ENCODE data around the gene COL5A2. TPM values are rescaled to one million over a fixed set of nuclear protein-coding genes. Genes with fewer than 3 reads are reported as not detected.

Gene COL5A2
- total RNA-seq, 3 donors from 2014 or later: 4.5 to 58.5 (median 31.8) TPM

- no peaks in the 10 kb centered on the region for H3K36me3 ChIP-seq (ENCODE audit: low read depth)
- no peak for TF ChIP-seq CTCF (IDR thresholded peaks at IDR 0.05)
- H3K4me3 ChIP-seq: no peak overlapping the region
- DNase-seq: no peak
- intact Hi-C loops (cut with DNase I, micrococcal nuclease): no loop called here
- H3K4me1 ChIP-seq (ENCODE audit: low read depth): no peaks in the 10 kb centered on the region
- H3K9me3 ChIP-seq: no peaks in the 10 kb centered on the region
- ATAC-seq: no peak
Observed at GRCh38 chr2:189116087-189116486, 63.5 kb downstream of the COL5A2 start.

- no peaks in the 10 kb centered on the region for H3K4me1 ChIP-seq (ENCODE audit: low read depth)
- intact Hi-C loops (cut with DNase I, micrococcal nuclease): no loop called here
Observed at GRCh38 chr2:189115126-189115525, 64.4 kb downstream of the COL5A2 start.

GRCh38 chr2:189113963-189114362, 65.6 kb downstream of the COL5A2 start:
- DNase-seq (no peak), ATAC-seq (no peak)
- no peaks in the 10 kb centered on the region for H3K36me3 ChIP-seq (ENCODE audit: low read depth)
- no peaks in the 10 kb centered on the region for H3K9me3 ChIP-seq
- H3K4me3 ChIP-seq: no peak overlapping the region
- H3K4me1 ChIP-seq (ENCODE audit: low read depth): no peaks in the 10 kb centered on the region
- intact Hi-C loops (cut with DNase I, micrococcal nuclease): no loop called here
- no peak for TF ChIP-seq CTCF (IDR thresholded peaks at IDR 0.05)

More at GRCh38 chr2:189115126-189115525, 64.4 kb downstream of the COL5A2 start:
- Histone ChIP-seq H3K9me3 (no peaks in the 10 kb centered on the region), H3K36me3 (ENCODE audit: low read depth) (no peaks in the 10 kb centered on the region), H3K4me3 (no peak overlapping the region)
- no peak for ATAC-seq
- TF ChIP-seq CTCF (IDR thresholded peaks at IDR 0.05): no peak
- DNase-seq: no peak

DNA sequence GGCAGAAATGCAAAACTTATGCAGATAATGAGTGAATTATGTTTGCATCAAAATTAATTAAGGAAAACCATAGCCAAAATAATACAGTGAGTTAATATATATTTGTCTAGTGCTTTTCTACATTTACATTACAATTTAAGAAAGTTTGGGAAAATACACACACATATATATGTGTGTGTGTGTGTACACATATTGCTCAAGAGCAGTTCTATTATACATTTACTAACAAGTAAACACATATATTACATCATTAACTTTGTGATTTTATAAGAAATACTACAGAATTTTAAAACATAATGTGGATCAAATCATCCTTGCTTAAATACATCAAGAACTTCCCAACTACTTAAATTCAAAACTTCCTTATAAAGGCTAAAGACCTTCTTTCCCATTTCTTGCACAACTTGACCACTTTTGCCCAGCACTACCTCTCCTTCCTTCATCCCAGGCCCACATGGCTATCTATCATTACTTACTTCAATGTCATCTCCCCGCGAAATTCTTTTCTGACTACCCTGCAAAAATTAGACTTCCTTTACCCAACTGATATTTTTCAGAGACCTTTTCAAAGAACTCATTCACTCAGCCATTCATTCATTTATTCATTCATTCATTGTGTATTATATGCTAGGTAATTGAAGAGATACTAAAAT, 68.4 kb downstream of the COL5A2 start:
- TF ChIP-seq CTCF (IDR thresholded peaks at IDR 0.05): no peak
- intact Hi-C loops (cut with DNase I, micrococcal nuclease): no loop called here
- ATAC-seq: no peak
- Histone ChIP-seq H3K4me3 (no peak overlapping the region), H3K36me3 (ENCODE audit: low read depth) (no peaks in the 10 kb centered on the region), H3K4me1 (ENCODE audit: low read depth) (no peaks in the 10 kb centered on the region), H3K9me3 (no peaks in the 10 kb centered on the region)
- DNase-seq: no peak

DNA sequence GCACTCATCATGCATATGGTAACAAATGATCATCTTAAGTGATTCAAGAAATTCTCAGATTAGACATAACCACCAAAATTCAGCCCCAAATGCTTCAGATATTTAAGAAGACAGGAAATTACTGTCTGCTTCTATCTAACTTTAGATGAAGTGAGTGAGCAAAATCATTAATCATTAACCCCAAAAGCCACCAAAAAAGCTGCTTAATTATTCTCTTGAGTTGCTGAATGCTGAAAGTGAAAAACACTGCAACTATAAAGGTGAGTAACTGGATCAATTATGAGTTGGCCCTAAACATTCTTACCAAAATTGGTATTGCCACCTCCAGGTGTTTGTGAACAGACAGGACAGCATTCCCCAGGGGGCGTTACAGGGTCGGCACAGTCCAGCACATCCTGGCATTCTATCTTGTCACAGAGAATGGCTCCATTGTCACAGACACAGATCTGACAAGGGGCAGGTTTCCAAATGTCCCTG, 69.6 kb downstream of the COL5A2 start:
- TF ChIP-seq CTCF (IDR thresholded peaks at IDR 0.05): no peak
- Histone ChIP-seq H3K4me1 (ENCODE audit: low read depth) (no peaks in the 10 kb centered on the region), H3K9me3 (no peaks in the 10 kb centered on the region), H3K4me3 (no peak overlapping the region), H3K36me3 (ENCODE audit: low read depth) (no peaks in the 10 kb centered on the region)
- no peak for ATAC-seq
- intact Hi-C loops (cut with DNase I, micrococcal nuclease): no loop called here
- no peak for DNase-seq

Data from mucosa of descending colon (tissue), 3 donors.